Measurements from ENCODE around the gene FHL1. TPM values are rescaled to one million over a fixed set of nuclear protein-coding genes. Genes with fewer than 3 reads are reported as not detected.

The FHL1 gene
- 1,000 to 10,000 TPM in 3 of 4 donors, 100 to 1,000 TPM in 1; 693 to 4,057 (median 1,828) TPM for total RNA-seq

DNA sequence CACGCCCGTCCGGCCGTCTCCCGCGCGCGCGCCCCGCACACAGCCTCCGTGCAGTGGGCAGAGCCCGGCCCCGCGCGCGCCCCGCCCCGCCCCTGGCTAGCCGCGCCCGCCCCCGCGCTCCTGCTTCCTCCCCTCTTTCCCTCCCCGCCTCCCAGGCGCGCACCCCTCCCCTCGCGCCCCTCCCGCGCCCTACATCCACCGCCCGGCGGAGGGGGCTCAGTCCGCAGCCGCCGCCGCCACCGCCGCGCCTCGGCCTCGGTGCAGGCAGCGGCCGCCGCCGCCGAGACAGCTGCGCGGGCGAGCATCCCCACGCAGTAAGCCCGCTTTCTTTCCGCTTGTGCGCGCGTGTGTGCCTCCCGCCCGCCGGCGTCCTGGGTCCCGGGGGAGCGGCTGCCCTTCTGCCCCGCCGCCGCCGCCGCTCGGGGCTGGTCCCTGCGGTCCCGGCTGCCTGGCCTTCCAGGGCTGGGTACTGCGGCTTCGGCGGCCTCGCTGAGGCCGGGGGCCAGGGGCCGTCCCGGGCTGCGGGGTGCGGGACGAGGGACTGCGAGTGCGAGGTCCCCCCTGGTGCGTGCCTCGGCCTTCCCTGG is at the start of gene FHL1:
Gene FHL1 (plus strand): TSS at position 219 of the 587 bp plus-strand sequence.
- TF ChIP-seq, protein P1, sequence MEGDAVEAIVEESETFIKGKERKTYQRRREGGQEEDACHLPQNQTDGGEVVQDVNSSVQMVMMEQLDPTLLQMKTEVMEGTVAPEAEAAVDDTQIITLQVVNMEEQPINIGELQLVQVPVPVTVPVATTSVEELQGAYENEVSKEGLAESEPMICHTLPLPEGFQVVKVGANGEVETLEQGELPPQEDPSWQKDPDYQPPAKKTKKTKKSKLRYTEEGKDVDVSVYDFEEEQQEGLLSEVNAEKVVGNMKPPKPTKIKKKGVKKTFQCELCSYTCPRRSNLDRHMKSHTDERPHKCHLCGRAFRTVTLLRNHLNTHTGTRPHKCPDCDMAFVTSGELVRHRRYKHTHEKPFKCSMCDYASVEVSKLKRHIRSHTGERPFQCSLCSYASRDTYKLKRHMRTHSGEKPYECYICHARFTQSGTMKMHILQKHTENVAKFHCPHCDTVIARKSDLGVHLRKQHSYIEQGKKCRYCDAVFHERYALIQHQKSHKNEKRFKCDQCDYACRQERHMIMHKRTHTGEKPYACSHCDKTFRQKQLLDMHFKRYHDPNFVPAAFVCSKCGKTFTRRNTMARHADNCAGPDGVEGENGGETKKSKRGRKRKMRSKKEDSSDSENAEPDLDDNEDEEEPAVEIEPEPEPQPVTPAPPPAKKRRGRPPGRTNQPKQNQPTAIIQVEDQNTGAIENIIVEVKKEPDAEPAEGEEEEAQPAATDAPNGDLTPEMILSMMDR (IDR thresholded peaks at IDR 0.05; ENCODE audit: low read depth) = no peak

DNA sequence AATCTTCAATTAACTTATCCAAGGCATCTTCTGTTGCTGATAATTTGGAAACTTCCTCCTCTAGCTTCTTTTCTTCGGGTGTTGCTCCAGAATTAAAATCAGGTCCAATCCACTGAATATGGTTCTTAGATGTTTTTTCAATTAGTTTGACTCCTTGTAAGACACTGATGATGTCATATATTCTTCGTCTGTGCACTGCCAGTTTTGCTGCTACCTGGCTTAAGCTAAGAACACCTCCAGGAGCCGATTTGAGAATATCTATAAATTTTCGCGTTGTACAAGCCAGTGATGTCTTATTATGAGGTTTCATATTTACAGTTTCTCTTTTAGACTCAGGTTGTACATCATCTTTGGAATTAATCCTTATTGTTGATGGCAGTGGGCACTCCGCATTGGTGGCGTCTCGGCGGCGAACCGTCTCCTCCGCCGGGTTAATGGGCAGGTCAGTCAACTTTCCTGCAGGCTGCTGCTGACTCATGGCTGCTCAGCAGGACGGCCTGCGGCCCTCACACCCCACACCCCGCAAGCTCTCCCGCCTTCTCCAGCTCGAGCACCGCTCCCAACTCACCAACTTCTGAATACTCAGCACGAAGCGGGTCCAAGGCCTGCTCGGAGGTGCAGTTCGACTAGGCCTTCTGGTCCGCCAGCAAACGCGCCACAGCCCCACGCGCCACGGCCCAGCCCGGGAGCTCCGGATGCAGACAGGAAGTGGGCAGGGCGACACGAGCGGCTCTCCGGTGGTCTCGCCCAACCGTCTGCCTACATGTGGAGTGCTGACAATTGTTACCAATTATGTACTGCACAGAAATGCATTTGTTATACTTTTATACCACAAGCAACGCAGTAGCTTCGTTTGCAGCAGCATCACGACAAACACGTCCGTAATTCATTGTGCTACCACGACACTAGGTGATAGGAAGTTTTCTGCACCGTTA is 49.2 kb upstream of the FHL1 start:
- TF ChIP-seq, protein P1 (IDR thresholded peaks at IDR 0.05; ENCODE audit: low read depth) = no peak

DNA sequence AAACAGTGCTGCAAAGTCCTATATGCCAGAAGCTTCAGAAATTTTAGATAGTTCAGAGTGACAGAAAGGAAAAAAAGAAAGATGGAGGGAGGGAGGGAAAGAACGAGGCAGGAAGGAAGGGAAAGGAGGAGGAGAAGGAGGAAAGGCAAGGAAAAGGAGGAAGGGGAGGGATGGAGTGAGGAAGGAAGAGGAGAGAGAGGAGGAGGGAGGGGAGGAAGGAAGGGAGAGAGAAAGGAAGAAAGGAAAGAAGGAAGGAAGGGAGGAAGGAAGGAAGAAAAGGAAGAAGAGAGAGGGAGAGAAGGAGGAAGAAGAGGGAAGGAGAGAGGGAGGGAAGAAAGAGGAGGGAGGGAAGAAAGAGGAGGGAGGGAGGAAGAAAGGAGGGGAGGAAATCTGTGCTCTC is 42.4 kb upstream of the FHL1 start:
- TF ChIP-seq, protein P1 (IDR thresholded peaks at IDR 0.05; ENCODE audit: low read depth) = no peak

DNA sequence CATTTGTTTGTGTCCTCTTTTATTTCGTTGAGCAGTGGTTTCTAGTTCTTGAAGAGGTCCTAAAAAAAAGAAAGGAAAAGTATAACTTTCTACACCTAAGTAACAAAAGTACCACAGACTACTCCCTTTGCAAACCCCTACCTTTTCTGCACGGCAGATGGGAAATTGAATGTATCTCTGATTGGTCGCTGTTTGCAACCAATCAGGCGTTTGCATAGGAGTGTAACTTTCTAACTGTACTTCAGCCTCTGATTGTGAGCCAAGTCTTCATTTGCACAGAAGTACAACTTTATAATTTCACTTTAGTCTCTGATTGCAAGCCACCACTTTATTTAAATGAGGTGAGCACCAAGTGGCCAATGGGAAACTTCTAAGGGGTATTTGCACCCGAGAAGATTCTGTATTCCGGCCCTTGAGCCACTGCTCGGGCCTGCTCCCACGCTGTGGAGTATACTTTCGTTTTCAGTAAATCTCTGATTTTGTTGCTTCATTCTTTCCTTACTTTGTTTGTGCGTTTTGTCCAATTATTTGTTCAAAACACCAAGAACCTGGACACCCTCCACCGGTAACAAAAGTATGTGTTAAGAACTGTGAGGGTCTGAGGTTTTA is 40.3 kb upstream of the FHL1 start:
- TF ChIP-seq, protein P1 (IDR thresholded peaks at IDR 0.05; ENCODE audit: low read depth) = no peak

DNA sequence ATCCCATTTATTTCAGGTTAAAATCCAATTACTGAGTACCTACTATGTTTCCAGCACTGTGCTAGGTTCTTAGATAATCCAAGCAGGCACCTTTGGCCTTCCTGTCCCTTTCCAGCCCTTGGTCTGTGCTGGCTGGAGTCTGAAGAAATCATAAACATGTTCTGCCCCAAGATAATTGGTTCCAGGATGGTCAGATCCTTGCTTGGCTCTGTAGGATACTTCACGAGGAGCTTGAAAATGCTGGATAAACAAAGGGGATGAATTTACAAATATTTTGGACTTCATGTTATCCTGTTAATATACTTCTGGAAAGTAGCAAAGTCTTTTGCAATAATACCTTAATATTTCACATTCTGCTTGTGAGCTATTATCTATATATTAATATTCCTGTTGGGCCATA is 35.0 kb upstream of the FHL1 start:
- TF ChIP-seq, protein P1 (IDR thresholded peaks at IDR 0.05; ENCODE audit: low read depth) = no peak

DNA sequence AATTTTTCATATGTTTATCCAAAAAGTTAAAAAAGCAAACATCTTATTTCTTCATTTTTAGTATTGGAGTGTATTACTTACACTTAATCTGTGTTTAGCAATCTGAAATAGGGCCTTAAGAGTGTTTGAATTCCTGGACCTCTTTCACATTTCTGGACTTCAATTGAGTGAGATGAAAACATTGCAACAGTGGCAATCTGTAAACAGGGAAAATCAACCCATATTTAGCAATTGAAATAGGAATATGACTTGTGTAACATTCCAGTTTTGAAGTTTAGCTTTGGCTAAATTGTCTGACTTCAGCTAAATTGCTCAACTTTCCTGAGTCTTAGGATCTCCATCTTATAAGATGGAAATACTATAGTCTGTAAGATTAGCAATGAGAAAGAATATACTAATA is 34.6 kb upstream of the FHL1 start:
- TF ChIP-seq, protein P1 (IDR thresholded peaks at IDR 0.05; ENCODE audit: low read depth) = no peak
